Prostate gland (tissue), 2 donors: ENCODE results near the gene IFNA7. TPM values are rescaled to one million over a fixed set of nuclear protein-coding genes. Genes with fewer than 3 reads are reported as not detected.
A peak's percentile ranks its signal among the peaks of the same experiment; 100 is the strongest.
"Not testable (repeated sequence)": the region's sequence is repeated elsewhere in the genome, so short reads cannot be mapped to it uniquely, and the experiment has no call there.

Experiments
- DNase-seq: peaks from one replicate; pipeline ENCODE4 v3.0.0-alpha.2; 2019; ENCODE audit warnings: low spot score
- H3K27ac ChIP-seq, 2 donors: fragments of 200-600 bp; sonication (generic); 2 replicates each; pipeline ENCODE4 v1.5.1; 2017 to 2019
- H3K27me3 ChIP-seq: fragments of 200-600 bp; sonication (generic); replicated peaks from 2 replicates; pipeline ENCODE4 v1.5.1; 2019; ENCODE audit not compliant: insufficient read depth
- H3K36me3 ChIP-seq, 2 donors: fragments of 200-600 bp; sonication (generic); 1 replicate in 1 of 2; 2 replicates in 1 of 2; pipeline versions ENCODE4 v1.5.1 to v1.8.1; 2017 to 2019
- H3K4me1 ChIP-seq: fragments of 200-600 bp; sonication (generic); replicated peaks from 2 replicates; pipeline ENCODE4 v1.5.1; 2019
- H3K4me3 ChIP-seq, 2 donors: fragments of 200-600 bp; sonication (generic); 2 replicates each; pipeline ENCODE4 v1.5.1; 2017 to 2019
- H3K9me3 ChIP-seq: fragments of 200-600 bp; sonication (generic); 2 replicates; pipeline ENCODE4 v1.5.1; 2017
- CTCF ChIP-seq, 4 experiments: fragments of 200-600 bp in 2 of 4; fragments of 450-650 bp in 2 of 4; sonication (generic) in 2 of 4; IDR thresholded peaks; 1 replicate in 3 of 4; 2 replicates in 1 of 4; pipeline ENCODE4 v1.5.1; 2016 to 2019; ENCODE audit warnings: antibody characterized with exemption in 4 of 4, mild to moderate bottlenecking in 2 of 4, moderate library complexity in 2 of 4
- POLR2A ChIP-seq: fragments of 450-650 bp; IDR thresholded peaks from one replicate; pipeline ENCODE4 v1.6.1; 2016; ENCODE audit warnings: antibody characterized with exemption, mild to moderate bottlenecking
- POLR2AphosphoS5 ChIP-seq: sonication (generic); formaldehyde crosslinking; IDR thresholded peaks from one replicate; pipeline ENCODE4 v1.6.1; 2017; ENCODE audit warnings: antibody characterized with exemption
- WGBS: methylation state at CpG from one replicate; pipeline ENCODE4 v1.1.5; 2018; 5-methylcytosine and 5-hydroxymethylcytosine counted together
- intact Hi-C: fragments of 100-400 bp; cut with DNase I; formaldehyde crosslinking; loops from one replicate; pipeline ENCODE4 v1.14.2; 2022
- total RNA-seq, 2 donors: library from RNA; depleted of rRNA; stranded (reverse); fragments of >200 nt; gene quantifications; one replicate each; pipeline ENCODE4 v1.1.0, GENCODE V29; 2016

Gene IFNA7
- total RNA-seq, 2 donors from 2014 or later, result not detected

GRCh38 chr9:21182810-21183736, 18.9 kb downstream of the IFNA7 start:
- H3K27ac ChIP-seq, intact Hi-C loops, H3K36me3 ChIP-seq, H3K27me3 ChIP-seq, H3K9me3 ChIP-seq, H3K4me3 ChIP-seq, DNase-seq, H3K4me1 ChIP-seq: not testable (repeated sequence)
- 48% methylated on average over 4 of the region's 4 CpGs for WGBS
- TF ChIP-seq CTCF (IDR thresholded peaks at IDR 0.05), result peak in 1 of 4 experiments; percentile 28

DNA sequence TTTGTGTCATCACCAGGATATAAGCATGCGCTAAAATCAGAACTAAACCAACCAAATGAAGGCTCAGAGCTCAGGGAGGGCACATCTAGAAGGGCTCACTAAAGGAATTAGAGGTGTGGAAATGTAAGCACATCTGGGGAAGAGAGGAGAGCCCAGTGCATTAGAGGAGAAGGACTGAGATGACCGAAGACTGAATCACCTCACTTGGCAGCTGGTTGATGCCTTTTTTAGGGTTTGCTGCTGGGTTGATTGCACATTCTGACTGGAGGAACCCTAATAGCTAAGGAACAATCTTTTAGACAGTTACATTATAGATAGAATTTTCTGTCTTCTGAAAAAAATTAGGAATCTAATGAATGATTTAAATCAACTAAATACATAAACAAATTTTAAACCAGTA, 27.3 kb downstream of the IFNA7 start:
- intact Hi-C loops, result no loop called here
- no peaks in the 10 kb centered on the region for H3K36me3 ChIP-seq
- H3K4me1 ChIP-seq, result no peaks in the 10 kb centered on the region
- 86% methylated on average over 2 of the region's 2 CpGs for WGBS
- no peak overlapping the region for H3K27ac ChIP-seq
- no peaks in the 10 kb centered on the region for H3K9me3 ChIP-seq
- H3K27me3 ChIP-seq, result no peaks in the 10 kb centered on the region
- no peak overlapping the region for H3K4me3 ChIP-seq
- DNase-seq, result no peak
- TF ChIP-seq POLR2A (no peak), POLR2AphosphoS5 (no peak), CTCF (IDR thresholded peaks at IDR 0.05) (no peak)

DNA sequence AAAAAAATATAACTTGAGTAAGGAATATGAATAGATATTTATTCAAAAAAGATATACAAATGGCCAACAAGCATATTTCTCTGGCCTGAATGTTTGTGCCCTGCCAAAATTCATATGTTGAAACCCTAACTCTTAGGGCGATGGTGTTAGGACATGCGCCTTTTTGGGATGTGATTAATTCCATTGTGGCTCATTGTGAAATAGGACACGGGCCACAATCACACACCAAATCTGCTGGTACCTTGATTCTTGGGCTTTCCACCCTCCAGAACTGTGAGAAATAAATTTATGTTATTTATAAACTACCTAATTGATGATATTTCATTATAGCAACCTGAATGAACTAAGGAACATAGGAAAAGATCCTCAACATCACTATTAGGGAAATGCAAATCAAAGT, 29.8 kb downstream of the IFNA7 start:
- intact Hi-C loops, result no loop called here
- no peaks in the 10 kb centered on the region for H3K9me3 ChIP-seq
- H3K4me1 ChIP-seq, result no peaks in the 10 kb centered on the region
- H3K27me3 ChIP-seq, result no peaks in the 10 kb centered on the region
- no peaks in the 10 kb centered on the region for H3K36me3 ChIP-seq
- no peak for DNase-seq
- no peak for TF ChIP-seq CTCF (IDR thresholded peaks at IDR 0.05)
- no peak for TF ChIP-seq POLR2AphosphoS5
- no peak for TF ChIP-seq POLR2A
- no peak overlapping the region for H3K4me3 ChIP-seq
- no peak overlapping the region for H3K27ac ChIP-seq
- WGBS, result 93% methylated on average over 3 of the region's 3 CpGs

DNA sequence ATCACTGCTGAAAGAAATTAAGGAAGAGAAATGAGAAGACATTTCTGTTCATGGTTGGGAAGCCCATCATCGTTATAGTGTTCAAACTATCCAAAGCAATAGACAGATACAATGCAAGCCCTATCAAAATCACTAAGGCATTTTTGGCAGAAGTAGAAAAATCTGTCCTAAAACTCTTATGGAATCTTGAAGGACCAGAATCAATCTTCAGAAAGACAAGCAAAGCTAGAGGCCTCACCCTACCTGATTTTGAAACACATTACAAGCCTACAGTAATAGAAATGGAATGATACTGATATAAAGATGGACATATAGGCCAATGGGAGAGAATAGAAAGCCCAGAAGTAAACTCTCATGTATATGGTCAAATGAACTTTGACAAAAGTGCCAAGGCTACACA, 30.7 kb downstream of the IFNA7 start:
- no peaks in the 10 kb centered on the region for H3K27me3 ChIP-seq
- 79% methylated on average over 1 of the region's 1 CpG for WGBS
- no peak overlapping the region for H3K4me3 ChIP-seq
- TF ChIP-seq POLR2A (no peak), CTCF (IDR thresholded peaks at IDR 0.05) (no peak), POLR2AphosphoS5 (no peak)
- H3K27ac ChIP-seq, result no peak overlapping the region
- no peak for DNase-seq
- H3K4me1 ChIP-seq, result no peaks in the 10 kb centered on the region
- no peaks in the 10 kb centered on the region for H3K36me3 ChIP-seq
- H3K9me3 ChIP-seq, result no peaks in the 10 kb centered on the region
- intact Hi-C loops, result no loop called here

GRCh38 chr9:21166560-21166959, 35.4 kb downstream of the IFNA7 start, which contains the start of gene IFNA21:
IFNA21 (minus strand) TSS chr9:21166660; CDS start chr9:21166612, 48 bp downstream.
- WGBS, result 69% methylated on average over 2 of the region's 2 CpGs
- DNase-seq, H3K9me3 ChIP-seq, H3K36me3 ChIP-seq, H3K4me3 ChIP-seq, H3K27me3 ChIP-seq, H3K27ac ChIP-seq, intact Hi-C loops, H3K4me1 ChIP-seq: not testable (repeated sequence)
